ENCODE data around the gene ADARB2. TPM values are rescaled to one million over a fixed set of nuclear protein-coding genes. Genes with fewer than 3 reads are reported as not detected.
"Not testable (repeated sequence)": the region's sequence is repeated elsewhere in the genome, so short reads cannot be mapped to it uniquely, and the experiment has no call there.

Gene ADARB2
- total RNA-seq, 3 donors from 2014 or later: 0.03 to 0.05 TPM; not detected in 1

GRCh38 chr10:1548146-1548545 lies 189.2 kb downstream of the ADARB2 start:
- ATAC-seq (no peak), DNase-seq (no peak)
- no peak overlapping the region for H3K4me3 Mint-ChIP-seq
- no peaks in the 10 kb centered on the region for H3K36me3 Mint-ChIP-seq (ENCODE audit: insufficient read depth)
- H3K9me3 Mint-ChIP-seq: no peaks in the 10 kb centered on the region
- H3K27me3 Mint-ChIP-seq (ENCODE audit: low read depth): no peaks in the 10 kb centered on the region
- peaks cover 4% of the 10 kb centered on the region for H3K4me1 Mint-ChIP-seq (ENCODE audit: low read depth)

GRCh38 chr10:1546431-1547110 lies 190.8 kb downstream of the ADARB2 start:
- no peak for DNase-seq
- Mint-ChIP-seq H3K9me3 (no peaks in the 10 kb centered on the region), H3K4me1 (ENCODE audit: low read depth) (peaks cover 4% of the 10 kb centered on the region), H3K36me3 (ENCODE audit: insufficient read depth) (no peaks in the 10 kb centered on the region), H3K27me3 (ENCODE audit: low read depth) (no peaks in the 10 kb centered on the region), H3K4me3 (no peak overlapping the region)
- no peak for ATAC-seq

- no peaks in the 10 kb centered on the region for H3K36me3 Mint-ChIP-seq (ENCODE audit: insufficient read depth)
- no peaks in the 10 kb centered on the region for H3K27me3 Mint-ChIP-seq (ENCODE audit: low read depth)
- H3K9me3 Mint-ChIP-seq: no peaks in the 10 kb centered on the region
- H3K4me1 Mint-ChIP-seq (ENCODE audit: low read depth): peaks cover 4% of the 10 kb centered on the region
- no peak overlapping the region for H3K4me3 Mint-ChIP-seq
- ATAC-seq (no peak), DNase-seq (no peak)
Observed at GRCh38 chr10:1545524-1545923, 191.8 kb downstream of the ADARB2 start.

GRCh38 chr10:1544929-1545328 lies 192.4 kb downstream of the ADARB2 start:
- no peak overlapping the region for H3K4me3 Mint-ChIP-seq
- no peaks in the 10 kb centered on the region for H3K9me3 Mint-ChIP-seq
- H3K27me3 Mint-ChIP-seq (ENCODE audit: low read depth): no peaks in the 10 kb centered on the region
- ATAC-seq (no peak), DNase-seq (no peak)
- H3K4me1 Mint-ChIP-seq (ENCODE audit: low read depth): peaks cover under 1% of the 10 kb centered on the region
- H3K36me3 Mint-ChIP-seq (ENCODE audit: insufficient read depth): no peaks in the 10 kb centered on the region

- Mint-ChIP-seq H3K9me3 (no peaks in the 10 kb centered on the region), H3K4me3 (no peak overlapping the region), H3K4me1 (ENCODE audit: low read depth) (no peaks in the 10 kb centered on the region), H3K36me3 (ENCODE audit: insufficient read depth) (no peaks in the 10 kb centered on the region), H3K27me3 (ENCODE audit: low read depth) (no peaks in the 10 kb centered on the region)
- DNase-seq (no peak), ATAC-seq (no peak)
Observed at GRCh38 chr10:1544209-1544673, 193.1 kb downstream of the ADARB2 start.

GRCh38 chr10:1543596-1543995 lies 193.7 kb downstream of the ADARB2 start:
- H3K4me3 Mint-ChIP-seq: no peak overlapping the region
- H3K36me3 Mint-ChIP-seq (ENCODE audit: insufficient read depth): no peaks in the 10 kb centered on the region
- DNase-seq: no peak
- no peak for ATAC-seq
- H3K4me1 Mint-ChIP-seq (ENCODE audit: low read depth): no peaks in the 10 kb centered on the region
- no peaks in the 10 kb centered on the region for H3K27me3 Mint-ChIP-seq (ENCODE audit: low read depth)
- no peaks in the 10 kb centered on the region for H3K9me3 Mint-ChIP-seq

GRCh38 chr10:1542941-1543340 lies 194.4 kb downstream of the ADARB2 start:
- ATAC-seq (no peak), DNase-seq (no peak)
- no peaks in the 10 kb centered on the region for H3K9me3 Mint-ChIP-seq
- H3K36me3 Mint-ChIP-seq (ENCODE audit: insufficient read depth): no peaks in the 10 kb centered on the region
- H3K4me3 Mint-ChIP-seq: no peak overlapping the region
- H3K4me1 Mint-ChIP-seq (ENCODE audit: low read depth): no peaks in the 10 kb centered on the region
- no peaks in the 10 kb centered on the region for H3K27me3 Mint-ChIP-seq (ENCODE audit: low read depth)

GRCh38 chr10:1540144-1540543 lies 197.2 kb downstream of the ADARB2 start:
- Mint-ChIP-seq H3K4me3 (no peak overlapping the region), H3K36me3 (ENCODE audit: insufficient read depth) (no peaks in the 10 kb centered on the region), H3K4me1 (ENCODE audit: low read depth) (no peaks in the 10 kb centered on the region), H3K9me3 (no peaks in the 10 kb centered on the region), H3K27me3 (ENCODE audit: low read depth) (no peaks in the 10 kb centered on the region)
- no peak for DNase-seq
- no peak for ATAC-seq

- H3K9me3 Mint-ChIP-seq: no peaks in the 10 kb centered on the region
Observed at GRCh38 chr10:1539216-1539615, 198.1 kb downstream of the ADARB2 start.

GRCh38 chr10:1538531-1539061 lies 198.7 kb downstream of the ADARB2 start:
- peaks cover 4% of the 10 kb centered on the region for H3K27me3 Mint-ChIP-seq (ENCODE audit: low read depth)
- H3K4me1 Mint-ChIP-seq (ENCODE audit: low read depth): no peaks in the 10 kb centered on the region
- ATAC-seq: peak in 1 of 2 donors; percentile 18

More at GRCh38 chr10:1539216-1539615, 198.1 kb downstream of the ADARB2 start:
- Mint-ChIP-seq H3K4me3 (no peak overlapping the region), H3K27me3 (ENCODE audit: low read depth) (peaks cover 4% of the 10 kb centered on the region), H3K4me1 (ENCODE audit: low read depth) (no peaks in the 10 kb centered on the region), H3K36me3 (ENCODE audit: insufficient read depth) (no peaks in the 10 kb centered on the region)
- DNase-seq (no peak), ATAC-seq (no peak)

GRCh38 chr10:1538121-1538520 lies 199.2 kb downstream of the ADARB2 start:
- no peaks in the 10 kb centered on the region for H3K4me1 Mint-ChIP-seq (ENCODE audit: low read depth)
- DNase-seq (no peak), ATAC-seq (no peak)
- H3K36me3 Mint-ChIP-seq (ENCODE audit: insufficient read depth): no peaks in the 10 kb centered on the region
- H3K27me3 Mint-ChIP-seq (ENCODE audit: low read depth): peaks cover 8% of the 10 kb centered on the region
- no peaks in the 10 kb centered on the region for H3K9me3 Mint-ChIP-seq
- H3K4me3 Mint-ChIP-seq: no peak overlapping the region

More at GRCh38 chr10:1538531-1539061, 198.7 kb downstream of the ADARB2 start:
- Mint-ChIP-seq H3K9me3 (no peaks in the 10 kb centered on the region), H3K4me3 (no peak overlapping the region), H3K36me3 (ENCODE audit: insufficient read depth) (no peaks in the 10 kb centered on the region)
- no peak for DNase-seq

GRCh38 chr10:1537449-1537848 lies 199.9 kb downstream of the ADARB2 start:
- H3K36me3 Mint-ChIP-seq (ENCODE audit: insufficient read depth); H3K27me3 Mint-ChIP-seq (ENCODE audit: low read depth); DNase-seq; ATAC-seq; H3K4me1 Mint-ChIP-seq (ENCODE audit: low read depth); H3K9me3 Mint-ChIP-seq: not testable (repeated sequence)
- peak overlapping the region; percentile 3 for H3K4me3 Mint-ChIP-seq

- ATAC-seq (no peak), DNase-seq (no peak)
- Mint-ChIP-seq H3K9me3 (no peaks in the 10 kb centered on the region), H3K27me3 (ENCODE audit: low read depth) (peaks cover 8% of the 10 kb centered on the region), H3K36me3 (ENCODE audit: insufficient read depth) (no peaks in the 10 kb centered on the region), H3K4me3 (no peak overlapping the region), H3K4me1 (ENCODE audit: low read depth) (no peaks in the 10 kb centered on the region)
Observed at GRCh38 chr10:1536341-1536740, 201.0 kb downstream of the ADARB2 start.

- Mint-ChIP-seq H3K36me3 (ENCODE audit: insufficient read depth) (no peaks in the 10 kb centered on the region), H3K27me3 (ENCODE audit: low read depth) (peaks cover 10% of the 10 kb centered on the region)
- ATAC-seq: no peak
Observed at GRCh38 chr10:1535301-1535965, 201.9 kb downstream of the ADARB2 start.

GRCh38 chr10:1534820-1535219 lies 202.5 kb downstream of the ADARB2 start:
- no peak for DNase-seq
- H3K9me3 Mint-ChIP-seq: no peaks in the 10 kb centered on the region
- H3K36me3 Mint-ChIP-seq (ENCODE audit: insufficient read depth): no peaks in the 10 kb centered on the region
- H3K4me3 Mint-ChIP-seq: no peak overlapping the region
- no peaks in the 10 kb centered on the region for H3K4me1 Mint-ChIP-seq (ENCODE audit: low read depth)
- H3K27me3 Mint-ChIP-seq (ENCODE audit: low read depth): peaks cover 16% of the 10 kb centered on the region
- no peak for ATAC-seq

More at GRCh38 chr10:1535301-1535965, 201.9 kb downstream of the ADARB2 start:
- Mint-ChIP-seq H3K4me1 (ENCODE audit: low read depth) (no peaks in the 10 kb centered on the region), H3K4me3 (no peak overlapping the region), H3K9me3 (no peaks in the 10 kb centered on the region)
- DNase-seq: no peak
